GM10847 (cell line): ENCODE measurements around the gene SNRPB2.

Experiments
- POLR2A ChIP-seq: IDR thresholded peaks from 2 replicates; pipeline ENCODE4 v1.6.1; 2011; ENCODE audit not compliant: insufficient read length; ENCODE audit errors: extremely low read depth

The SNRPB2 gene

DNA sequence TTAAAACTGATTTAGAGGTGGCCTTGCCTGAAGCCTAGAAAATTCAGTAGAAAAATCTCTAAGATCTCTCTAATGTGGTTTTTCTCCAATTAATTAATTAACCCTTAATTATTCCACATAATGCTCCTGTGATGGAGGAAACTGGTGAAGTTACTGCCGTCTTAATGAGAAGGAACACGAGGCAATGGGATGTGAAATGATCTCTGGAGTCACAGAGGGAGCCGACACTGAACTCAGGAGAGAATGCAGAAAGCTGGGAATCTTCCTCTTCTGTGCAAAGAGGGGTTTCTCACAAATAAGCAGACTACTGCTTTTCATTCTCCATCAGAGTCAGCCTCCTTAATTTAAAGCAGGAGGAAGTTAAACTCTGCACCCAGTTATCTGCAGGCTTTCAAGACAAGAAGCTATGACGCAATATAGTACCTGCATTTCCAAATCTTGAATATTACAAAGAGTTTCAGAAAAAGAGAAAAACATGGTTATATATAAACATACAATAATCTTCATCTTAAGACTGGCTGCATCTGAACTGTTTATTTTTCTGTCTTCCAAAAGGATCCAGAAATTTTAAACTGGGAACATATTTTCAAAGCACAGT is 18.1 kb upstream of the SNRPB2 start:
- TF ChIP-seq POLR2A, result no peak

DNA sequence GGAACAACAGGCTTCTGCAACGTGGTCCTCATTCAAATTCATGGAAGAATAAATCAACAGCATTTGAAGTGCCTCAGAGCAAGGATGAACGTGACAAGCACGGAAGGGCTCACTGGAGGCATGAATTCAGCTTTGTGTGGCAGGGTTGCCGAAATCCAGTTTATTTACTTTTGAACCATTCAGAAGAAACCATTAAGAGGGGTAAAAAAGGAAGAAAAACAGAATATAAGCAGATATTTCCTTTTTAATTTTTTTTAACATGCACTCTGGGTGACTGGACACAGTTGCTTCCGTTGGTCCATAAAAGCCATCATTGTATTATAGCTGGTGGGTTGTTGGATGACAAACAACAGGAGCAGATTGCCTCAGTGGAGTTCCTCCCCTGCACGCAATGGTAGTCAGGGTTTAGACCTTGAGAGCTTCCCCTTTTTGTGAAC is 17.3 kb upstream of the SNRPB2 start:
- no peak for TF ChIP-seq POLR2A

DNA sequence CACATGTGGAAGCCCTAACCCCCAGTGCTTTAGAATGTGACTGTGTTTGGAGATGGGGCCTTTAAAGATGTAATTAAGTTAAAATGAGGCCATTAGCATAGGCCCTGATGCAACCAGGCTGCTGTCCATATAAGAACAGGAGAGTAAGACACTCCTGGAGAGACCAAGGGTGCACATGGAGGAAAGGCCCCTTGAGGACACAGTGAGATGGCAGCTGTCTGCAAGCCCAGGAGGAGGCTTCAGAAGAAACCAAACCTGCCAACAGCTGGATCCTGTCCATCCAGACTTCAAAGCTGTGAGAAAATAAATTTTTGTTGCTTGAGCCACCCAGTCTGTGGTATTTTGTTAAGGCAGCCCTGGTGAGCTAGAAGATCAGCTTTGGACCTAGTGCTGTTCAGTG is 16.8 kb upstream of the SNRPB2 start:
- no peak for TF ChIP-seq POLR2A

DNA sequence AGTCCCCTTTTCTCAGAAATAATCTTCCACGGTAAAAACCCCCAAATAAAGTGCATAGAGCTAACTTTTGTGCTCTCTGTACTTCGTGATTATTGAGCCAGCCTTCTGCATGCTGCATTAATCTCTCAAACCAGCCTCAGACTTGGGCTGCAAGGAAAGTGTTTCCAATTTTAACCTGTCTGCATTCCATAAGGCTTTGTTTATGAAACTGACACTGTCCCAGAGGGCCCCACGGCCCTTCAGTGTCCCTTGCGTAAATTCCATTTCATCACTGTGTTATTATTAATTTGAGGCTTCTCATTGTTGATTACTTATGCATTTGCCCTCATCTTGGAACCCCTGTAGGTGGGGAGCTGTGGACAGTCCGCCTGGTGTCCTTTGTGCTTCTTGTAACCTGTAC is 15.6 kb upstream of the SNRPB2 start:
- TF ChIP-seq POLR2A, result no peak

DNA sequence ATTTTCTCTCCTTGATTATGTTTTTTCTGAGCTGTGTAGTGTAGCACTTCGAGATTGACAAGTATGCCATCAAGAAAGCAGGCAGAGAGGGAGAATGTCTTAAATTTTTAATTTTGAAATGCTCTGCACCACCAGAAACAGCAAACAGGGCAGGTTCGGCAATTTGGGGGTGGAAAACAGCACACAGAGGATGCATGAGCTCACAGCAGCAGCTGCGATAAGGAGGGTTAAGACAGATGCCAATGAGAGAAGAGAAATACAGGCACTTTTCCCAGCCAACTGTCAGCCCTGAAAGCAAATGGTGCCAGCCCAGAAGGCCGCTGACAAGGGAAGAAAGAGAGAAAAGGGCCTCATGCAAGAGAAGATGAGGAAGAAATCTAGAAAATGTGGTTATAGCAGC is 15.1 kb upstream of the SNRPB2 start:
- no peak for TF ChIP-seq POLR2A

DNA sequence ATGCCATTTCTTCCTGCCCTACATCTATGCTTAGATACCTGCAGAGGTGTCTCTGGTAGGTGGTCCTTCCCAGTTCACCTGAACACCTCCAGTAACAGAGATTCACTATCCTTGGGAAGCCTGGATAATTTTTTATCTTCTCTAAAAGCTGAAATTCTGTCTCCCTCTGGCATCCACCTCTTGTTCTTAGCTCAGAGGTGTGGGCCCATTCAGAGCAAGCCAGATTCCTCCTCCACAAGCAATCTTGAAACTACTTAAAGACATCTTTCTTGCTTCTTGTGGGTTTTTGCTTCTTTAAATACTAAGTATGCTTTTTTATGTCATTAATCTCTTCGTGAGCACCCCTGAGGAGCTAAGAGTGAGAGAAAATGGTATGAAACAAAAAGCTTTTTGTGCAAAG is 10.4 kb upstream of the SNRPB2 start:
- TF ChIP-seq POLR2A, result no peak

DNA sequence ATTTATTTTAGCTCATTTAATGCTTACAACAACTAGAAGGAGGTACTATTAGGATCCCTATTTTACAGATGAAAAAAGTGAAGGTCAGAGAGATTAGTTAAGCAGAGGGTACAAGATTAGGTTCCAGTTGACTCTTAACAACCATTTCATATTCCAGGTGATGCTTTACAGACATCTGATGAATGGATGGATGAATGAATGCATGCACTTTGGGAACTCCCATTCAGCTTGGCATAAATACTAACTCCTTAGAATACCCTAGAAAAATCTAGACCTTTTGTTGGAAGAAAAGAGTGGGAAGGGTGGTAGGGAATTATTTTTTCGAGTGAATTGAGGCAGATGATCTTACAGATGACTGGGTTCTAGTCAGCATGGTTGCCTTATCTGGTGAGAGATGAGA is 746 bp upstream of the SNRPB2 start:
- TF ChIP-seq POLR2A, result no peak

DNA sequence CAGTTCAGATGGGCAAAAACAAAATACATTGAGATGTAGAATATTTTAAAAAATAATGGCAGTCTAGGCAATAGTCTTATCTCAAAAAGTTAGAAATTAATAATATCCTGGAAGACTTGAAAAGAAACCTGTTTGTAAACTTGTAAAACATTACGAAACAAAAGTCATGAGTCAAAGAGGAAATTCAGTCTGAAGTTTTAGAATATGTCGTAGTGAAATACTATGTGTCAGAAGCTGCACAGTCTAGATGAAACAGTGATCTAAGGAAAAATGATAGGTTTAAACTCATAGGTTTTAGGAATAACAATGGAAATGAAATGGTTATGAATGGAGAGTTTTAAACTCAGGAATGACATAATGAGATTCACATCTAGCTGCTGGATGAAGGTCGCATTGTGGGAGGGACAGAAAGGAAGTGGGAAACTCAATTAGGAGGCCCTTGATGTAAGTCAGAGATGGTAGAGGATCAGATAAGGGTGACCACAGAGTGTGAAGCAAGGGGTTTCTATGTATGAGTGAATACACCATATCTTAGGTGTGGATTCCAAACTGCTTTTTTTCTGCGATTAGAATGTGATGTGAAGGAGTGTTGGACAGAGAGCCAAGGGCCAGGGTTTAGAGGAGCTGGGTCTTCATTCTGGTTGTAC is 2.8 kb downstream of the SNRPB2 start:
- no peak for TF ChIP-seq POLR2A

DNA sequence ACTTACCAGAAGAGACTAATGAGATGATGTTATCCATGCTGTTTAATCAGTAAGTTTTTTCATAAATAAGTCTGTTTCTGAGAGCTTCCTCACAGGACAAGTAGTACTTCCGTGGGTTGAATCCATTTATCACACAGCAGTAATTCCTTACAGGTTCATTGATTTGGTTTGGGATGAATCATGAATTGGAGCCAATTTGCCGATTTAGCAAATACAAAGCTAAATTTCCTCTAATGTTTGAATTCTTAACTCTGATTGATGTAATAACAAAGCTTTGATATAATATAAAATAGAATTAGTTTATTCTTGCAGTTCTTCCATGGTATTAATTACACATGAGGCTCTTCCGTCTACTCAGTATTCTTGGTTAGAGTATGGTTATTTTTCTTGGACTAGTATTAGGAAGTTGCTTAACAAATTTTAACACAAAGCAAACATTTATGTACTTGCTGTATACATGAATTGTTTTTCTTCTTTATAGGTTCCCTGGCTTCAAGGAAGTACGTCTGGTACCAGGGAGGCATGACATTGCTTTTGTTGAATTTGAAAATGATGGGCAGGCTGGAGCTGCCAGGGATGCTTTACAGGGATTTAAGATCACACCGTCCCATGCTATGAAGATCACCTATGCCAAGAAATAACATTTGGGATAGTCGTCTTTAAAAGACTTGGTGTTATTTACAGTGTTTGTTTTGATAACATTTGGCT is 10.7 kb downstream of the SNRPB2 start:
- no peak for TF ChIP-seq POLR2A

DNA sequence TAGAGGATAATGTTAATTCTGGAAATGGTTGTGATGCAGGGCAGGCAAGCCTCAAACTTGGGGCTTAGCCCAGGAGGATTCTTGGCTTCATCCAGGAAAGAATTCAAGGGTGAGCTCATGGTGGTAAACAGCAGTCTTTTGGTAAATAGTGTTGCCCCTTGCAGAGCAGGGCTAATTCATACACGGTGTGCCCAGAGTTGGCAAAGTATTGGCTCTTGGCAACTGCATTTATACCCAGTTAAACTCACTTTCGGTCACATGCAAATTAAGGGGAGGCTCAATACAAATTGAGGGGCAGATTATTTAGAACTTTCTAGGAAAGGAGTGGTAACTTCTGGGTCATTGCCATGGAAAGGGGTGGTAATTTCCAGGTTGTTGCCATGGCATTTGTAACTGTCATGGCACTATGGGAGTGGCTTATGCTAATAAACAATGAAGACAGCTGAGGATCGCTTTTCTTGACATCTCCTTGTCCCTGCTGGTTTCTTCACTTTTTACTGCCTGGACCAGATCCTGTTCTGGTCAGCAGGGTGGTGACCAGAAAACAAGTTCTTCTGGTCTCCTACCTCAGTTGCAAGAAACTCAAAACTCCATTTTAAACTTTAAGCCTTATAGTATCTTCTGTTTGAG is 14.5 kb downstream of the SNRPB2 start:
- TF ChIP-seq POLR2A, result no peak

DNA sequence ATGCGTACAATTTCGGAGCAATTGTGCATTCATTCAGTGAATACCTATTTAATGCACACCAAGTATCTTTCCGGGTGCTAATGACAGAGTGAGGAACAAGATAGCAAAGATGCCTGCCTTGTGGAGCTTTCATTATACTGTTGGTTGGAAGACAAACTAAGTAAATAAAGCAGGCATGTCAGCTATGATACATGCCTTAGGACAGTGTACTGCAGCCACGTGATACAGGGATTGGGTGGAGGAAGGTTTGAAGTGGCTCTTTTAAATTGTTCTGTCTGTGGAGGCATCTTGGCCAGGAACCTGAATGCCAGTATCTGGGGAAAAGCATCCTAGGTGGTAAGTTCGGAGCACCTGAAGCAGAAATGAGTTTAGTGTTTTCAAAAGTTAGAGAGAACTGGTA is 15.4 kb downstream of the SNRPB2 start:
- no peak for TF ChIP-seq POLR2A

DNA sequence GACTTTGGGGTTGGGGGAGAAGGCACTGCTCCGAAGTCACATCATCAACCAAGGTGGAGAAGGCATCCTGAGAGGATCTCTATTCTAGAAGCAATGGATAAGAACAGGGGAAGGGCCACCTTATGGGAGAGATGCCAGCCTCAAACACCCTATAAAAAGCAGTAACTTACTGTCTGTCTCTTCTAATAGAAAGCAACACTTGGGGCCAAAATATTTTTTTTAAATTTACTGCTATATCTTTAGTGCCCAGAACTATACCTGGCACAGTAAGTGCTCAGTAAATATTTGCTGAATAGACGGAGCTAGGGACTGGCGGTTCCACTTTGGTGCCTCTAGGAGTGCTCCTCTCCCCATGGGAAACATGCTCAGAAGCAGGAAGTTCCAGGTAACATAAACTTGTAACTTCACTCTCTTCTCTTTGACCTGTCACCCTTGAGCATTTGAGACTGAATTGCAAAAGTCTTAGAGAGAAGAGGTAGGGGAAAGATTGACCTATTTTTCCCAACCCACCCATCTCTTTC is 17.5 kb downstream of the SNRPB2 start:
- TF ChIP-seq POLR2A, result no peak

DNA sequence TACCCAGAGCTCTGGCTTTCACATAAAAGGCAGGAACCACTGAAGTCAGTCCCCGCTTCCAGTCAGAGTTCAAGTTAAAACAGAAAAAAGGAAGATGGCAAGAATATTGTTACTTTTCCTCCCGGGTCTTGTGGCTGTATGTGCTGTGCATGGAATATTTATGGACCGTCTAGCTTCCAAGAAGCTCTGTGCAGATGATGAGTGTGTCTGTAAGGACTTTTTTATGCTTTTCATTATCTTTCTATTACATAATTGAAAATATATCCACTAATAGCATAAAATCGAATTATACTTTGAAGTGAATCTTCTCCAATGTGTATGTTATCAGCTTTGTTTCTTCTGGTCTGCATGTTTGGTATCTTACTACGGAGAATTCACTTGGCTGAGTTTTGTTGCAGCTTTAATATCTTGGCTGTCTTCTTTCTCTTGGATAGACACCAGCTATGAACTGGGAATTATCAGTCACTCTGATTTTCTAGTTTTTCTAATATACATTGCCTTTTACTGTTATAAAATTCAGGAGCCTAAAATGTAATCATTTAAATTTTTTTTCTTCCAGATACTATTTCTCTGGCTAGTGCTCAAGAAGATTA is 18.6 kb downstream of the SNRPB2 start, which contains the start of gene OTOR:
Gene OTOR, plus strand, starts transcription at position 51 of the 593 bp plus-strand sequence. Its CDS starts 44 bp downstream, at position 95.
- TF ChIP-seq POLR2A, result no peak

DNA sequence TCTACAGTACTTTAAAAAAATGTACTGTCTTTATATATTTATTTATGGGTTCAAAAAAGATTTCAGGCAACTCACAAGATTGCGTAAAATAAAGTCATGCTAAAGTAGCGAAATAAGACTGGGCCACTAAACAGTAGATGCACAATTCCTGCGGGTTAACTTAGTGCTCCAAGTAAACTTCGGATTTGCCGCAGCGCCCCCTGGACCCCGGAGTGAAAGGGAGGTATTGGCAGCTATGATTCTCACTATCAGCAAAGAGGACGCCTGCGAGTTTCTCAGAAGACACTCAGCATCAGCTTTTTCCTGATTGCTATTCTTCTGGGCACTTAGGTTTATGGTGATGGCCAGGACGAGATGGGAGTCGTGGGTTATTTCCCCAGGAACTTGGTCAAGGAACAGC is 19.7 kb downstream of the SNRPB2 start:
- no peak for TF ChIP-seq POLR2A

DNA sequence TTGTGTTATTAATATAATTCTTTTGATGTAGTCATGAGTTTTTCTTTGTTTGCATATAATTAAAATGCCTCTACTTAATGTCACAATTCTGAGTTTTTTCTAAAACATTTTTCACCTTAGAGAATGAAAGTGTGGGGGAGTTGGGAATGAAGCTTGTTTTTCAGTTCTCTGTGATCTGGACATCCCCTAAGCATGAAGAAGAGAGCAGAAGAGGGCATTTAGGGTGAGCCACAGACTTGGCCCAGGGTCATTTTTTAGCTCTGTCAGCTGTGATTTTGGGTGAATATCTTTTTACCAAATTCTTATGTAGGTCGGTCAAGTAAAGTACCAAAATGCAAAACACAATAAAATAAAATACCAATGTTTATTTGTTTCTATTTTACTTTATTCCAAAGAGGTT is 22.3 kb downstream of the SNRPB2 start:
- TF ChIP-seq POLR2A, result no peak
